ENCODE results near the gene ZNF679. TPM values are rescaled to one million over a fixed set of nuclear protein-coding genes. Genes with fewer than 3 reads are reported as not detected.

Gene ZNF679
- total RNA-seq, 1 experiment from 2014 or later: not detected

- no peak for DNase-seq (ENCODE audit: low spot score)
- TF ChIP-seq ZNF396 (CRISPR knock-in tag; IDR thresholded peaks at IDR 0.05; ENCODE audit: borderline replicate concordance) (no peak), ZNF671 (CRISPR knock-in tag; IDR thresholded peaks at IDR 0.05) (no peak), PREB (CRISPR knock-in tag; IDR thresholded peaks at IDR 0.05; ENCODE audit: borderline replicate concordance) (no peak), E2F4 (CRISPR knock-in tag; IDR thresholded peaks at IDR 0.05; ENCODE audit: borderline replicate concordance, low read depth) (no peak), TP53 (CRISPR knock-in tag; IDR thresholded peaks at IDR 0.05) (no peak), ZNF532 (CRISPR knock-in tag; IDR thresholded peaks at IDR 0.05; ENCODE audit: borderline replicate concordance) (no peak), EMX1 (CRISPR knock-in tag; IDR thresholded peaks at IDR 0.05) (no peak), NR1H2 (CRISPR knock-in tag; IDR thresholded peaks at IDR 0.05) (no peak), FOXP1 (CRISPR knock-in tag; IDR thresholded peaks at IDR 0.05; ENCODE audit: borderline replicate concordance) (no peak), IRF2 (CRISPR knock-in tag; IDR thresholded peaks at IDR 0.05; ENCODE audit: borderline replicate concordance, low read depth) (no peak), ZNF281 (CRISPR knock-in tag; IDR thresholded peaks at IDR 0.05) (no peak), ZBTB43 (CRISPR knock-in tag; IDR thresholded peaks at IDR 0.05) (no peak), GABPB1 (CRISPR knock-in tag; IDR thresholded peaks at IDR 0.05) (no peak)
- POLR2A ChIA-PET: no interaction called here
- CTCF ChIA-PET: no interaction called here
- Mint-ChIP-seq H3K4me3 (no peak overlapping the region), H3K36me3 (peaks cover 64% of the 10 kb centered on the region), H3K27me3 (ENCODE audit: low read depth) (no peaks in the 10 kb centered on the region; the same call in 1 of the 2 replicates), H3K27ac (no peak overlapping the region), H3K4me1 (no peaks in the 10 kb centered on the region), H3K9me3 (peaks cover 67% of the 10 kb centered on the region)
- no peak for ATAC-seq
These were observed 84.6 kb downstream of the ZNF679 start for GRCh38 chr7:64312826-64313225.

GRCh38 chr7:64313740-64314491 lies 85.6 kb downstream of the ZNF679 start, which contains the start of gene ZNF736:
TSS of gene ZNF736 (plus strand) at chr7:64313961. CDS start at chr7:64314151, 190 bp downstream.
- ChIA-PET CTCF (no interaction called here), POLR2A (no interaction called here)
- Mint-ChIP-seq H3K27ac (no peak within 1 kb of the TSS), H3K36me3 (peaks cover 63% of the 10 kb centered on the region), H3K9me3 (peaks cover 66% of the 10 kb centered on the region), H3K27me3 (ENCODE audit: low read depth) (no peaks in the 10 kb centered on the region; the same call in 1 of the 2 replicates), H3K4me1 (no peaks in the 10 kb centered on the region), H3K4me3 (no peak within 1 kb of the TSS)
- ATAC-seq: no peak
- TF ChIP-seq ATF6 (CRISPR knock-in tag; IDR thresholded peaks at IDR 0.05) (no peak), PRRX2 (CRISPR knock-in tag; IDR thresholded peaks at IDR 0.05) (no peak), TEAD1 (CRISPR knock-in tag; IDR thresholded peaks at IDR 0.05) (no peak), NFE2L1 (CRISPR knock-in tag; IDR thresholded peaks at IDR 0.05) (no peak), ZNF512 (CRISPR knock-in tag; IDR thresholded peaks at IDR 0.05; ENCODE audit: borderline replicate concordance) (no peak), KAT7 (CRISPR knock-in tag; IDR thresholded peaks at IDR 0.05; ENCODE audit: borderline replicate concordance) (no peak)
- DNase-seq (ENCODE audit: low spot score): no peak

Measured in WTC11 (cell line).